CD1c-positive myeloid dendritic cell (primary cell): ENCODE measurements around the gene EBNA1BP2.
"Not testable (repeated sequence)": the region's sequence is repeated elsewhere in the genome, so short reads cannot be mapped to it uniquely, and the experiment has no call there.

Experiments
- DNase-seq: peaks from one replicate; pipeline ENCODE4 v3.0.0-alpha.2; 2016; ENCODE audit errors: extremely low spot score

The EBNA1BP2 gene

DNA sequence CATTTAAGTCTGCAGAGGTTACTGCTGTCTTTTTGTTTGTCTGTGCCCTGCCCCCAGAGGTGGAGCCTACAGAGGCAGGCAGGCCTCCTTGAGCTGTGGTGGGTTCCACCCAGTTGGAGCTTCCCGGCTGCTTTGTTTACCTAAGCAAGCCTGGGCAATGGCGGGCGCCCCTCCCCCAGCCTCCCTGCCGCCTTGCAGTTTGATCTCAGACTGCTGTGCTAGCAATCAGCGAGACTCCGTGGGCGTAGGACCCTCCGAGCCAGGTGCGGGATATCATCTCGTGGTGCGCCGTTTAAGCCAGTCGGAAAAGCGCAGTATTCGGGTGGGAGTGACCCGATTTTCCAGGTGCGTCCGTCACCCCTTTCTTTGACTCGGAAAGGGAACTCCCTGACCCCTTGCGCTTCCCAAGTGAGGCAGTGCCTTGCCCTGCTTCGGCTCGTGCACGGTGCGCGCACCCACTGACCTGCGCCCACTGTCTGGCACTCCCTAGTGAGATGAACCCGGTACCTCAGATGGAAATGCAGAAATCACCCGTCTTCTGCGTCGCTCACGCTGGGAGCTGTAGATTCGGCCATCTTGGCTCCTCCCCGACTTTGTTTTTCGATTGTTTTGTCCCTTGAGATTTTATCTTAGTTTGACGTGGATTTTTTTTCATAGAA is 52.0 kb downstream of the EBNA1BP2 start:
- DNase-seq = not testable (repeated sequence)
